Stimulated activated naive CD8-positive, alpha-beta T cell treated with anti-CD3 and anti-CD28 coated beads, Interleukin-15, Interleukin-2, amounts not matched to agents 100 U/mL and 50 U/mL, for 24 hours (primary cell): ENCODE measurements around the gene MGAM2.
"Not testable (repeated sequence)": the region's sequence is repeated elsewhere in the genome, so short reads cannot be mapped to it uniquely, and the experiment has no call there.

Experiments used
- ATAC-seq: fragments of 150-1000 bp; cut with Tn5 transposase; one replicate; pipeline ENCODE4 v1.10.0; 2021
- DNase-seq: peaks from one replicate; pipeline ENCODE4 v3.0.0; 2021

Gene MGAM2

GRCh38 chr7:142111499-142111898 lies at the start of gene MGAM2:
Gene MGAM2, plus strand, starts transcription at chr7:142111718. Its CDS starts 5,156 bp downstream, at chr7:142116874.
- no peak for ATAC-seq
- no peak for DNase-seq

DNA sequence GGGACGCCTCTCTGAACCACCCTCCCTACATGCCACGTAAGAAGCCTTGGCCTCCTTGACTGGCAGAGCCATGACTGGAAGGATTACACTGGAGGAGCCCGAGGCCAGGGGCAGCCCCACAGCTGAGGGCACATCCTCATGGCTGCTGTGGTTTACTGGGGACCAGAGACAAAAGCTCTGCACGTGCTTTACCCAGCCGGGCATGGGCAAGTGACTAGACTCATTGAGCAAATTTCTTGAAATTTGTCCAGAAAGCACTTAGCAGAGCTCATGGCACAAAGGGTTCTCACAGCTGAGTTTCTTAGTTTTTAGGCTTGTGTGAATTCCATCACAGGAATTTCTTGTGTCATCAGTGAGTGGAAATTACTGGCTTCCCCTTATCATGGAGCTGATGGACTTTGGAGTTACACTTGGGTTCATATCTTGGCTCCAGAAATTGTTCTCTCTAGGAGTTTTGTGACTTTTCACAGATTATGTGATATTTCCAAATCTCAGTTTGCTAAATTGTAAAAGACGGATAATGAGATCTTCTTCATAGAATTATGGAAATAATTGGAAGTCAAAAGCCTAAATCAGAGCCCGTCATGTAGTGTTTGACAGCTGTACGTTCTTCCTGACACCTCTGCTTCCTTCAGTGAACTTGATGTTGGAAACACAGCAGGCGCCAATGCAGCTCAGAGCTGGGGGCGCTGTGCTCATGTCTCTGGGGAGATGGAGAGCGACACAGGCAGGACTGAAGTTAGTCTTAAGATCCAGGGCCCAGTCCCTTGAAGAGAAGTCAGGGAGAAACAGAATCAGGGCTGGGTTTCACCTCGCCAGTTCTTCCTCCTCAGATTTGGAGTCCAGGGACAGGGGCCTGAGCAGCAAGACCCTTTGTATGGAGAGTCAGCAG lies 47.7 kb upstream of the MGAM2 start:
- DNase-seq = no peak
- ATAC-seq = no peak

GRCh38 chr7:142066536-142066935 lies 45.0 kb upstream of the MGAM2 start:
- DNase-seq (no peak), ATAC-seq (no peak)

- ATAC-seq = no peak
- DNase-seq = no peak
Observed at GRCh38 chr7:142077762-142078161, 33.8 kb upstream of the MGAM2 start.

DNA sequence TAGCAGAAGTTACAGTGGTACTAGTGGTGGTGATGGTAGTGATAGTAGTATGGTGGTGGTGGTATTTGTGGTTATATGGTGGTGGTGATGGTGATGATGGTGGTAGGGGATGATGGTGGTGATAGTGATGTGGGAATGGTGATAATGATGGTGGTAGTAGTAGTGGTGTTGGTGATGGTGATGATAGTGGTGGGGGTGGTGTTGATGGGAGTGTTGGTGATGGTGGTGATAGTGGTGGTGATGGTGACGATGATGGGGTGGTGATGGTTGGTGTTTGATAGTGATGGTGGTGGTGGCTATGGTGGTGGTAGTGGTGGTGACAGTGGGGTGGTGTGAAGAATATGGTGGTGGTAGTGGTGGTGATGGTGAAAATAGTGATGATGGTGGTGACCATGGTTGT lies 27.9 kb upstream of the MGAM2 start:
- no peak for DNase-seq
- ATAC-seq = no peak

GRCh38 chr7:142085428-142085827 lies 26.1 kb upstream of the MGAM2 start:
- DNase-seq (no peak), ATAC-seq (no peak)

- ATAC-seq (no peak), DNase-seq (no peak)
Observed at GRCh38 chr7:142088022-142088714, 23.4 kb upstream of the MGAM2 start.

DNA sequence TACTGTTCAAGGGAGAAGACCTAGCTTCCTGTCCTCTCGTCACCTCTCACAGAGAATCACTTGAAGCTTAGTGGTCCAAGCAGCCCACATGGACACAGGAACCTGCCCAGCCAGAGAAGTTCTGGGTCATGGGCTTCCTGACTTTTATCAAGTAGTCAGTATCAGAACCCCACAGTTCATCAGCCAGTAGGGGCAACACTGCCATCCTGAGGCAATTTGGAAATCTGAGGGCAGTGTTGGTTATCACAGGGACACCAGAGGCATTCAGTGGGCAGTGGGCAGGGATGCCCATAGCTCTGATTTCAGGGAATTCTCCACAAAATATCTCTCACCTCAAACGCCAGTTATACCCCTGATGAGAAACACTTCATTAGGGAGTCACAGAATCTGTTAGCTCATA lies 22.5 kb upstream of the MGAM2 start:
- no peak for DNase-seq
- ATAC-seq = no peak

GRCh38 chr7:142091961-142092360 lies 19.6 kb upstream of the MGAM2 start:
- no peak for ATAC-seq
- no peak for DNase-seq

- DNase-seq = no peak
- no peak for ATAC-seq
Observed at GRCh38 chr7:142094861-142095260, 16.7 kb upstream of the MGAM2 start.

- ATAC-seq (no peak), DNase-seq (no peak)
Observed at GRCh38 chr7:142097571-142097970, 13.9 kb upstream of the MGAM2 start.

DNA sequence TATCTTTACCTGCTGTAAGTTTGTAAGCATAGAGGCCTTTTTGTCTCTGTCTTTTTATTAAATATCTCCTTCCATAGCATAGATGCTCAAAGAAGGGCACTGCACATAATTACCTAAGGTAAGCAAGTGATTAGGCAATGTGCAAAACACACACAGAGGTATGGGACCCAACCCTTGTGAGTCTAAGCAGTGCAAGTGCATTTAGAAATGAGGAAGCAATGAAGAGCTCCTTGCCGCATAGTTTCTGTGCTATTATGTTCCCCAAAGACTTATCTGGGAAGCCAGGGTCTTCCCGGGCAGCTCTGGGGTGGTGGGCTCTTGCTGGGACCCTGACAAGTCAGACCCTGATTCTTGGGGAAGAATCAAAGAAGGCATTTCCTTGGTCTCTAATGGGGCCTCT lies 13.5 kb upstream of the MGAM2 start:
- no peak for ATAC-seq
- no peak for DNase-seq

GRCh38 chr7:142099347-142099746 lies 12.2 kb upstream of the MGAM2 start:
- DNase-seq, ATAC-seq: not testable (repeated sequence)

DNA sequence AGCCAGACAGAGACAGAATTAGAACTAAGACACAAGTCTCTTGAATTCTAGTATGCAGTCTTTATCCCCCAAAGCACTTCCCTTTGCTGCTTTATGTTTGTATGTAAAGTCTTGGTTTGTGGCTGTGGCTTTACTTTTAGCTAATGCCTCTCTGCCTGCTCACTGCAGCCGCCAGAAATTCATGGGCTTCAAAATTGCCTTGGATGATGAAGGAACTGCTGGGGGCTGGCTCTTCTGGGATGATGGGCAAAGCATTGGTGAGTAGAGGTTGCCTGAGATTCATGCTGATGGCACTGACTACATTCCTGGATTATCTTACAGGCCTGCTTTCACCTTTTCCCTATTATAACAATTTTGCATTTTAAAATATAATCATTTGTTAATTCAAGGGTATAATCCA lies 10.9 kb upstream of the MGAM2 start:
- DNase-seq (no peak), ATAC-seq (no peak)

- ATAC-seq = not testable (repeated sequence)
Observed at GRCh38 chr7:142101794-142102193, 9.7 kb upstream of the MGAM2 start.

GRCh38 chr7:142104550-142105527 lies 6.7 kb upstream of the MGAM2 start:
- ATAC-seq (no peak), DNase-seq (no peak)

More at GRCh38 chr7:142101794-142102193, 9.7 kb upstream of the MGAM2 start:
- DNase-seq = not testable (repeated sequence)

DNA sequence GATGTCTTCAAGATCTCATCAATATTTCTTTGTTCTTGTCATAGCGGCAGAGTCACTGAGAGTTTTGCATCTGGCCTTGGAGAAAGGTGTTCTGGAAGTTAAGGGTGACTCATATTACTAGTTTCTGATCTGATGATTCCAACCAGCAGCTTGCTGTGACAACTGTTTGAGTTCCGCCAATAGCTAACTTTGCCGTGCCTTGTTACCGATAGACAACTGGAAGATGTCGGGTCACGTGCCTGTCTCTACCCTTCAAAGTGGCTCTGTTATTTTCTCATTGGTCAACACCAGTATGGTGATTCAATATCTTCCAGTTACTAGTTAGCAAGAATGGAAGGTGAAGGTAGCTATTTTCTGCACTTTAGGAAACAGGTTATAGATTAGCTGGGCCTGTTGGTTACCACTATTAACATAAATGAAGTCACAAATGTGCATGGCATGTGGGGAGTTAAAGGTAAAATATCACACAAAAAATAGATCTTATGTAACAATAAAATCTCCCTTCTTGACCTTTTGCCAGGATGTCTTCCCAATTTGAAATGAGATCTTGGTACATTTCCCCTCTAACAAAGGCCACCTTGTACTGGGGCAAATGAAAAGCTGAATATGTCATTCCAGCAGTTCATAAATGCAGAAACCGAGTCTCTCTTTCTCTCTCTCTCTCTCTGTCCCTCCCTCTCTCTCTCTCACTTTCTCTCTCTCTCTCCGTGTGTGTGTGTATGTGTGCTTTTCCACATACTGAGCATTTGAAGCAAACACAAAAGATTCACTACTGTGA lies 2.6 kb upstream of the MGAM2 start:
- ATAC-seq (no peak), DNase-seq (no peak)

- ATAC-seq (no peak), DNase-seq (no peak)
Observed at GRCh38 chr7:142110098-142110497, 1.4 kb upstream of the MGAM2 start.

GRCh38 chr7:142110638-142111037 lies 880 bp upstream of the MGAM2 start:
- DNase-seq = no peak
- no peak for ATAC-seq

DNA sequence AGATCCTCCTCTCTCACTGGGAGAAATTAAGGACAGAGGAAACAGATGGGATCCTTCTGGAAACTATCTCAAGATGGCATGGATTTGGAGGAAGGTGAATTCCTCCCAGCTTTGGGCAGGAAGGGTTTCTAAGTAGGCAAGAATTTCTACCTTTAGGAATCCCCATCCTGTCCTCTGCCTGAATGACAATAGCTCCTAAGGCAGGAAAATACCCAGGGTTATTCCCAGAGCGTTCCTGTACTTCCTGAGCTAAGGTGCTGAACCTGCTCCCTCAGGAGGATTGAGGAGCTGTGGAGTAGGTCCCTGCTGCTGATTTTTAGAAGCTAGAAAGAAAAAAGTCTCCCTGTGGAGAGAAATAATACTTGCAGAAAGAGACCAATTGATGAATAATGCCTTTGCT lies 568 bp downstream of the MGAM2 start:
- DNase-seq = no peak

GRCh38 chr7:142114207-142114606 lies 2.7 kb downstream of the MGAM2 start:
- no peak for ATAC-seq
- DNase-seq = no peak

More for the DNA sequence above, 568 bp downstream of the MGAM2 start:
- ATAC-seq = no peak
